Nephron (organoid): ENCODE data around the gene ACTA1.
"Not testable (repeated sequence)": the region's sequence is repeated elsewhere in the genome, so short reads cannot be mapped to it uniquely, and the experiment has no call there.

Source experiments
- H3K27ac Mint-ChIP-seq, 3 experiments: 2 replicates each; pipeline ENCODE4 v1.8.0; 2020; ENCODE audit warnings: mixed read lengths in 3 of 3, mild to moderate bottlenecking in 2 of 3, moderate library complexity in 1 of 3
- H3K27me3 Mint-ChIP-seq: 2 replicates; pipeline ENCODE4 v1.8.0; 2021; ENCODE audit warnings: low read depth, mild to moderate bottlenecking, moderate library complexity, mixed read lengths
- H3K36me3 Mint-ChIP-seq: 2 replicates; pipeline ENCODE4 v1.8.0; 2020; ENCODE audit warnings: low read depth, mixed read lengths
- H3K4me1 Mint-ChIP-seq: 2 replicates; pipeline ENCODE4 v1.8.0; 2020; ENCODE audit warnings: mixed read lengths
- H3K4me3 Mint-ChIP-seq, 3 experiments: 2 replicates each; pipeline ENCODE4 v1.8.0; 2020; ENCODE audit warnings: mild to moderate bottlenecking in 3 of 3, mixed read lengths in 3 of 3, moderate library complexity in 2 of 3
- H3K9me3 Mint-ChIP-seq: 2 replicates; pipeline ENCODE4 v1.8.0; 2020; ENCODE audit warnings: mixed read lengths
- CTCF ChIP-seq, 3 experiments: fragments of 200-600 bp; sonication (generic); IDR thresholded peaks; one replicate each; pipeline ENCODE4 v1.5.0; 2021; ENCODE audit warnings: antibody characterized with exemption in 3 of 3; ENCODE audit not compliant: unreplicated experiment in 3 of 3

The ACTA1 gene

GRCh38 chr1:229420765-229421164, 13.1 kb downstream of the ACTA1 start:
- no peak overlapping the region for H3K4me3 Mint-ChIP-seq
- peaks cover 19% of the 10 kb centered on the region for H3K27me3 Mint-ChIP-seq
- no peaks in the 10 kb centered on the region for H3K4me1 Mint-ChIP-seq
- peaks cover 8% of the 10 kb centered on the region for H3K9me3 Mint-ChIP-seq
- no peak overlapping the region for H3K27ac Mint-ChIP-seq
- no peak for TF ChIP-seq CTCF (IDR thresholded peaks at IDR 0.05; ENCODE audit: unreplicated experiment in 3 of 3)
- no peaks in the 10 kb centered on the region for H3K36me3 Mint-ChIP-seq

- H3K27me3 Mint-ChIP-seq, result peaks cover 16% of the 10 kb centered on the region
- H3K36me3 Mint-ChIP-seq, result no peaks in the 10 kb centered on the region
- H3K9me3 Mint-ChIP-seq, result peaks cover 8% of the 10 kb centered on the region
- no peak overlapping the region for H3K27ac Mint-ChIP-seq
- TF ChIP-seq CTCF (IDR thresholded peaks at IDR 0.05; ENCODE audit: unreplicated experiment in 3 of 3), result no peak
- H3K4me1 Mint-ChIP-seq, result no peaks in the 10 kb centered on the region
- H3K4me3 Mint-ChIP-seq, result no peak overlapping the region
These were observed 13.7 kb downstream of the ACTA1 start for GRCh38 chr1:229420224-229420623.

GRCh38 chr1:229418586-229418985, 15.3 kb downstream of the ACTA1 start:
- H3K4me1 Mint-ChIP-seq, H3K9me3 Mint-ChIP-seq, H3K36me3 Mint-ChIP-seq, H3K4me3 Mint-ChIP-seq, H3K27me3 Mint-ChIP-seq, H3K27ac Mint-ChIP-seq: not testable (repeated sequence)

- Mint-ChIP-seq H3K4me1 (peaks cover 45% of the 10 kb centered on the region), H3K27me3 (peaks cover 25% of the 10 kb centered on the region)
- H3K36me3 Mint-ChIP-seq, H3K4me3 Mint-ChIP-seq, H3K27ac Mint-ChIP-seq, H3K9me3 Mint-ChIP-seq: not testable (repeated sequence)
These were observed 21.1 kb downstream of the ACTA1 start for GRCh38 chr1:229412810-229413209.

- H3K9me3 Mint-ChIP-seq, result no peaks in the 10 kb centered on the region
- H3K4me1 Mint-ChIP-seq, result peaks cover 48% of the 10 kb centered on the region
- no peak overlapping the region for H3K27ac Mint-ChIP-seq
- H3K4me3 Mint-ChIP-seq, result no peak overlapping the region
- H3K27me3 Mint-ChIP-seq, result peaks cover 27% of the 10 kb centered on the region
- no peak for TF ChIP-seq CTCF (IDR thresholded peaks at IDR 0.05; ENCODE audit: unreplicated experiment in 3 of 3)
- no peaks in the 10 kb centered on the region for H3K36me3 Mint-ChIP-seq
These were observed 21.8 kb downstream of the ACTA1 start for GRCh38 chr1:229412056-229412455.

GRCh38 chr1:229411434-229412055, 22.3 kb downstream of the ACTA1 start:
- Mint-ChIP-seq H3K4me1 (peaks cover 53% of the 10 kb centered on the region), H3K4me3 (no peak overlapping the region), H3K27ac (peak overlapping the region in 1 of 3 experiments; percentile 84), H3K27me3 (peaks cover 32% of the 10 kb centered on the region), H3K36me3 (no peaks in the 10 kb centered on the region), H3K9me3 (no peaks in the 10 kb centered on the region)
- TF ChIP-seq CTCF (IDR thresholded peaks at IDR 0.05; ENCODE audit: unreplicated experiment in 3 of 3), result no peak

GRCh38 chr1:229410692-229411433, 23.0 kb downstream of the ACTA1 start:
- no peaks in the 10 kb centered on the region for H3K9me3 Mint-ChIP-seq
- no peak for TF ChIP-seq CTCF (IDR thresholded peaks at IDR 0.05; ENCODE audit: unreplicated experiment in 3 of 3)
- H3K4me1 Mint-ChIP-seq, result peaks cover 54% of the 10 kb centered on the region
- H3K4me3 Mint-ChIP-seq, result peak overlapping the region; percentile 52 to 79 (median 61)
- no peaks in the 10 kb centered on the region for H3K36me3 Mint-ChIP-seq
- H3K27ac Mint-ChIP-seq, result peak overlapping the region; percentile 71 to 84 (median 84)
- peaks cover 34% of the 10 kb centered on the region for H3K27me3 Mint-ChIP-seq
